Measurements from ENCODE around the gene ECE1.

GRCh38 chr1:21293537-21294265, 3.4 kb upstream of the ECE1 start:
- TF ChIP-seq CTCF (conservative IDR thresholded peaks at IDR 0.05 in 1 of 2, IDR thresholded peaks at IDR 0.05 in 1 of 2; ENCODE audit: extremely low read depth in 1 of 2, insufficient read depth in 1 of 2, low read depth in 1 of 2, low read length in 2 of 2) (no peak), EZH2 (IDR thresholded peaks at IDR 0.05; ENCODE audit: borderline replicate concordance, low read length) (no peak)

Measured in mammary epithelial cell (primary cell).